Heart left ventricle (tissue), 13 donors: Measurements from ENCODE around the gene SPATA31D4.

Experiments
- CTCF ChIP-seq, 12 donors: fragments of 200-600 bp; sonication (generic) in 4 of 12; IDR thresholded peaks; one replicate each; pipeline versions ENCODE4 v1.5.0 to v1.8.0; 2018 to 2022; ENCODE audit warnings: antibody characterized with exemption in 12 of 12, mild to moderate bottlenecking in 5 of 12
- POLR2A ChIP-seq, 2 donors: fragments of 450-650 bp; IDR thresholded peaks; one replicate each; pipeline ENCODE4 v1.6.1; 2017; ENCODE audit warnings: antibody characterized with exemption in 2 of 2, mild to moderate bottlenecking in 2 of 2, moderate library complexity in 2 of 2
- donor health status: ischemic (EF 13 %, LVEDD 7.1; RV severe dilation, severe dysfunction).
- donor health status: DM: no; HTN: yes; CAD: no.
- donor health status: DM: no; HTN: no; CAD: no.
- donor health status: ischemic (EF 25% LVEDD 6.9; RV normal size, moderate dysfunction).
- donor health status: ischemic (EF 25% LVEDD 5.7; RV mildly dilated, moderate dysfunction).
- donor health status: ischemic (EF 35%, LVEDD 5.7; RV mildly dilated, moderate dysfunction).
- donor health status: nonischemic (EF 11% LVEDD 7.7; RV severe dilation, severe dysfunction).
- donor health status: DM: yes; HTN: yes; CAD: no.
- donor health status: PGD.
- donor health status: ischemic (EF 29% LVEDD 5.4; RV normal size, mild dysfunction).
- donor health status: nonischemic (EF 23%, LVEDD 6.1; RV moderate dilation, normal function).

DNA sequence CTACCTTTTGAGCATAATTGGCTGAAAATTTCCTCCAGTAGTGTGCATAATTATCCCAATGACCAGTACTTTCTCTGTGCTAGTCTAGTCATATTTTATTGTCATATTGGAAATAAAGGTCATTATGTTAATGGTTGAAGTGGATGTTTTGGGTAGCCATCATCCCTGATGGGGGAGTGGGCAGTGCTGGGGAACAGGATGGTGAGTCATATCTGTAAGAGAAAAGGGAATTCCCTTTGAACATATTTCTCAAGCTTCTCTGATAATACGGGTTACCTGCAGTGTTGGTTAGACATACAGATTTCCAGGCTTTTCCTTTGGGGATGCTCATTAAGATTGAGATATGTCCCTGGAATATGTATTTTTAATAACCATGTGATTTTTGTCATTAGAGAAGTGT is 33.3 kb upstream of the SPATA31D4 start:
- no peak for TF ChIP-seq CTCF (IDR thresholded peaks at IDR 0.05)
- TF ChIP-seq POLR2A (IDR thresholded peaks at IDR 0.05), result no peak
